C4-2B (cell line): Measurements from ENCODE around the gene RMI2.

ENCODE experiments used
- CTCF ChIP-seq: fragments of 450-650 bp; conservative IDR thresholded peaks from 2 replicates; pipeline ENCODE4 v1.5.1; 2017; ENCODE audit warnings: mild to moderate bottlenecking
- ZFX ChIP-seq: fragments of 450-650 bp; IDR thresholded peaks from 2 replicates; pipeline ENCODE4 v1.6.1; 2017

- no peak for TF ChIP-seq CTCF
- no peak for TF ChIP-seq ZFX
These were observed 45.2 kb upstream of the RMI2 start for GRCh38 chr16:11299865-11300559.
